GM12874 (cell line): ENCODE data around the gene SPRR2B.

Source experiments
- CTCF ChIP-seq: IDR thresholded peaks from 2 replicates; pipeline ENCODE4 v1.5.1; 2011; ENCODE audit warnings: low read depth, mild to moderate bottlenecking, control low read depth, low read length, moderate library complexity; ENCODE audit not compliant: insufficient read depth

SPRR2B gene

GRCh38 chr1:153057375-153057774, 14.0 kb downstream of the SPRR2B start, which contains the start of gene SPRR2A:
SPRR2A (minus strand) TSS chr1:153057512; CDS start chr1:153056735, 777 bp downstream.
- no peak for TF ChIP-seq CTCF

- TF ChIP-seq CTCF, result no peak
Measured at GRCh38 chr1:153049211-153049610, 22.2 kb downstream of the SPRR2B start.

- no peak for TF ChIP-seq CTCF
Measured at GRCh38 chr1:153040950-153041631, 30.3 kb downstream of the SPRR2B start, which contains the start of gene SPRR2D. SPRR2D (minus strand) TSS chr1:153041120; CDS start chr1:153040346, 774 bp downstream.

- no peak for TF ChIP-seq CTCF
Measured at GRCh38 chr1:153035211-153035610, 36.2 kb downstream of the SPRR2B start.

GRCh38 chr1:153032677-153033308, 38.6 kb downstream of the SPRR2B start:
- TF ChIP-seq CTCF, result no peak

GRCh38 chr1:153032073-153032472, 39.3 kb downstream of the SPRR2B start:
- TF ChIP-seq CTCF, result no peak

GRCh38 chr1:153030895-153031294, 40.5 kb downstream of the SPRR2B start, which contains the start of gene SPRR1B:
SPRR1B (plus strand) TSS chr1:153031203; CDS start chr1:153032346, 1,143 bp downstream.
- TF ChIP-seq CTCF, result no peak
